Mesendoderm (in vitro differentiated cells): ENCODE data around the gene FAAP100.

Experiments
- DNase-seq: peaks from one replicate; pipeline ENCODE4 v3.0.0; 2013
- H2AK5ac ChIP-seq: 2 replicates; pipeline ENCODE4 v1.6.1; 2013; ENCODE audit warnings: low read length, inconsistent platforms
- H2BK120ac ChIP-seq: 2 replicates; pipeline ENCODE4 v1.6.1; 2013; ENCODE audit warnings: low read depth, mild to moderate bottlenecking, low read length, moderate library complexity, mixed read lengths
- H2BK15ac ChIP-seq: replicated peaks from 2 replicates; pipeline ENCODE4 v1.6.1; 2013; ENCODE audit warnings: low read depth, mild to moderate bottlenecking, moderate library complexity
- H2BK5ac ChIP-seq: 2 replicates; pipeline ENCODE4 v1.6.1; 2013; ENCODE audit warnings: low read length, inconsistent platforms
- H3K18ac ChIP-seq: 2 replicates; pipeline ENCODE4 v1.6.1; 2013; ENCODE audit warnings: mild to moderate bottlenecking, low read length, mixed read lengths
- H3K23ac ChIP-seq: one replicate; pipeline ENCODE4 v1.6.1; 2013; ENCODE audit warnings: low read length
- H3K27ac ChIP-seq: 2 replicates; pipeline ENCODE4 v1.5.1; 2013; ENCODE audit warnings: low read depth, mild to moderate bottlenecking, inconsistent platforms, low read length, moderate library complexity
- H3K27me3 ChIP-seq: 2 replicates; pipeline ENCODE4 v1.6.1; 2013; ENCODE audit warnings: low read length, control low read depth, mild to moderate bottlenecking, inconsistent platforms; ENCODE audit not compliant: insufficient read depth, poor library complexity
- H3K36me3 ChIP-seq: 2 replicates; pipeline ENCODE4 v1.6.1; 2013; ENCODE audit warnings: low read length, inconsistent platforms; ENCODE audit not compliant: control insufficient read depth, insufficient read depth
- H3K4ac ChIP-seq: one replicate; pipeline ENCODE4 v1.6.1; 2013; ENCODE audit warnings: low read depth, mild to moderate bottlenecking, low read length, moderate library complexity
- H3K4me1 ChIP-seq: 2 replicates; pipeline ENCODE4 v1.6.1; 2013; ENCODE audit warnings: low read depth, low read length, inconsistent platforms; ENCODE audit not compliant: control insufficient read depth
- H3K4me2 ChIP-seq: 2 replicates; pipeline ENCODE4 v1.6.1; 2013; ENCODE audit warnings: low read length
- H3K4me3 ChIP-seq: 2 replicates; pipeline ENCODE4 v1.5.1; 2013; ENCODE audit warnings: mild to moderate bottlenecking, low read length
- H3K56ac ChIP-seq: one replicate; pipeline ENCODE4 v1.6.1; 2013; ENCODE audit warnings: low read length
- H3K79me1 ChIP-seq: 2 replicates; pipeline ENCODE4 v1.6.1; 2013; ENCODE audit warnings: low read length, inconsistent platforms
- H3K79me2 ChIP-seq: 2 replicates; pipeline ENCODE4 v1.6.1; 2013; ENCODE audit warnings: mild to moderate bottlenecking, low read length; ENCODE audit not compliant: control insufficient read depth, insufficient read depth
- H3K9ac ChIP-seq: 2 replicates; pipeline ENCODE4 v1.6.1; 2013; ENCODE audit warnings: low read length, inconsistent platforms
- H4K5ac ChIP-seq: one replicate; pipeline ENCODE4 v1.6.1; 2013; ENCODE audit warnings: low read length
- H4K8ac ChIP-seq: one replicate; pipeline ENCODE4 v1.6.1; 2013; ENCODE audit warnings: low read depth, mild to moderate bottlenecking, control low read depth, low read length, moderate library complexity
- WGBS: extraction: QIAGEN DNeasy Blood & Tissue Kit; methylation state at CpG from one replicate; pipeline ENCODE4 v1.1.7; 2013; ENCODE audit warnings: low lambda C conversion rate, missing lambda C conversion rate; ENCODE audit not compliant: insufficient coverage; ENCODE audit errors: extremely low coverage; 5-methylcytosine and 5-hydroxymethylcytosine counted together

Gene FAAP100

DNA sequence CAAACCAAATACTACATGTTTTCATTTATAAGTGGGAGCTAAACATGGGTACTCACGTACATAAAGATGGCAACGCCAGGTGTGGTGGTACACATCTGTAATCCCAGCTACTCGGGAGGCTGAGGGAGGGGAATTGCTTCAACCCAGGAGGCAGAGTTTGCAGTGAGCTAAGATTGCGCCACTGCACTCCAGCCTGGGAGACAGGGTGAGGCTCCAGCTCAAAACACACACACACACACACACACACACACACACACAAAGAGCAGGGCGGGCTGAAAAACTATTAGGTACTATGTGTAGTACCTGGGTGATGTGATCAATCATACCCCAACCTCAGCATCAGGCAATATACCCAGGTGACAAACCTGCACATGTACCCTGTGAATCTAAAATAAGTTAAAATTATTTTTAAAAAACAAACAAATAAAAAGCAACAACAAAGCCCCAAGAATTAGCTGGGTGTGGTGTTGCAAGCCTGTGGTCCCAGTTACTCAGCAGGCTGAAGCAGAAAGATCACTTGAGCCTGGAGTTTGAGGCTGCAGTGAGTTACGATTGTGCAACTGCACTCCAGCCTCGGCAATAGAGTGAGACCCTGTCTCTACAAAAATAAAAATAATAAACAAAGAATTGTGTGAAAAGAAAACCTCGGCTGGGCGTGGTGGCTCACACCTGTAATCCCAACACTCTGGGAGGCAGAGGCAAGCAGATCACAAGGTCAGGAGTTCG is 11.9 kb upstream of the FAAP100 start:
- no peak overlapping the region for H2AK5ac ChIP-seq
- no peak overlapping the region for H4K8ac ChIP-seq
- no peak overlapping the region for H3K9ac ChIP-seq
- no peaks in the 10 kb centered on the region for H3K4me1 ChIP-seq
- H3K4me3 ChIP-seq, result no peak overlapping the region
- no peaks in the 10 kb centered on the region for H3K79me1 ChIP-seq
- no peak overlapping the region for H2BK120ac ChIP-seq
- no CpG with 5 or more reads among the region's 10 CpGs for WGBS
- no peak overlapping the region for H3K18ac ChIP-seq
- H3K79me2 ChIP-seq, result no peaks in the 10 kb centered on the region
- H3K23ac ChIP-seq, result no peak overlapping the region
- H3K27ac ChIP-seq, result no peak overlapping the region
- no peaks in the 10 kb centered on the region for H3K27me3 ChIP-seq
- H3K36me3 ChIP-seq, result peaks cover 22% of the 10 kb centered on the region
- H4K5ac ChIP-seq, result no peak overlapping the region
- no peak overlapping the region for H3K4ac ChIP-seq
- no peak overlapping the region for H3K56ac ChIP-seq
- DNase-seq, result no peak
- no peak overlapping the region for H3K4me2 ChIP-seq
- no peak overlapping the region for H2BK15ac ChIP-seq
- H2BK5ac ChIP-seq, result no peak overlapping the region

DNA sequence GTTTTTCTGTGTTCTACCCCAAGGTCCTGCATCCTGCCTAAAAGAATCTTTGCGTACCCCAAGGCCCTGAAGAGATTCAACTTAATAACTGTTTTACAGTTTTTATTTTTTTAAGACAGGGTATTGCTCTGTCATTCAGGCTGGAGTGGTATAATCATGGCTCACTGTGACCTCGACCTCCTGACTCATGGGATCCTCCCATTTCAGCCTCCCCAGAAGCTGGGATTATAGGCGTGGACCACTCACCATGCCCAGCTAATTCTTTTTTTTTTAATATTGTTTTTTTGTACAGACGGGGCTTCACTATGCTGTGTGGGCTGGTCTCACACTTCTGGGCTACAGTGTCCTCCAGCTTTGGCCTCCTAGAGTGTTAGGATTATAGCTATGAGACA is 9.3 kb upstream of the FAAP100 start:
- H3K27ac ChIP-seq, result no peak overlapping the region
- H3K79me1 ChIP-seq, result no peaks in the 10 kb centered on the region
- H2AK5ac ChIP-seq, result no peak overlapping the region
- no peak for DNase-seq
- H3K4me1 ChIP-seq, result no peaks in the 10 kb centered on the region
- no peak overlapping the region for H3K4ac ChIP-seq
- no peak overlapping the region for H3K4me3 ChIP-seq
- H3K9ac ChIP-seq, result no peak overlapping the region
- no peak overlapping the region for H2BK5ac ChIP-seq
- H2BK15ac ChIP-seq, result no peak overlapping the region
- no peak overlapping the region for H4K8ac ChIP-seq
- no CpG with 5 or more reads among the region's 4 CpGs for WGBS
- no peaks in the 10 kb centered on the region for H3K79me2 ChIP-seq
- H3K23ac ChIP-seq, result no peak overlapping the region
- no peak overlapping the region for H3K4me2 ChIP-seq
- no peak overlapping the region for H3K56ac ChIP-seq
- no peak overlapping the region for H3K18ac ChIP-seq
- peaks cover 16% of the 10 kb centered on the region for H3K36me3 ChIP-seq
- no peak overlapping the region for H2BK120ac ChIP-seq
- no peaks in the 10 kb centered on the region for H3K27me3 ChIP-seq
- no peak overlapping the region for H4K5ac ChIP-seq

DNA sequence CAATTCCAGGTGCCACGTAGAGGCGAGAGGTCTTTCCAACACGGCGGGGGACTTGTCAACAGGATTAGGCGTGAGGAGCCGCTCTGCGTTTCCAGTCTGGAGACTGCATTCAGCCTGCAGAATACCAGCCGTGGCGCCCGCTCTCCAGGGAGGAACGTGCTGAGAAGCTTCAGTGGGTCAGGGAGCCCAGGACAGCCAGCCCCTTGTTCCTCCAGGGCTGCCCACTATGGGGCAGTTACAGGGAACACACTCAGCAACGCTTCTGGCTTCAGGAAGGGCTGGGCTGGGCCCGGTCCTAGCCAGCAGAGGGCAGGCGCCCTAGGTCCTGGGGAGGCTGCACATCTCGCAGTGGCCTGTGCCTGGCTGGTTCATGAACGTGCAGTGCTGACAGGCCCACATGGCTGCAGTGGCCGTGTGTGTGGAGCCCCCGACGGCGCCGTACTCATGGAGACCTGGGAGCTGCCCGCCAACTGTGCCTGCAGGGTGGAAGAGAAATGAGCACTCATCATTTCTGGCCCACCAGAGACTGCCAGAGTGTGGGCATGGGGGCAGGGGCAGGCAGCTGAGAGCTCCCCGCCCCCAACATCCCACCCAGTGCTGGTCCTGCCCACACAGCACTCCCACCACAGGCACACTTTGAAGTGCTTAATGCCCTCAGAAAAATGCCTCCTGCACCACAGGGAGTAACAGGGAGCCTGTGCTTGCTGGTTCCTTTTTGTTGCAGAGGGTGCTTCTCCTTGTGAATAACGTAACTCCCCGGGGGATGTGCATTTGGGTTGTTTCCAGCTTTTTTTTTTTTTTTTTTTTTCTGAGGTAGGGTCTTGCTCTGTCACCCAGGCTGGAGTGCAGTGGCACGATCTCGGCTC is 7.0 kb upstream of the FAAP100 start:
- H3K27ac ChIP-seq, result no peak overlapping the region
- no peak overlapping the region for H3K18ac ChIP-seq
- H4K8ac ChIP-seq, result no peak overlapping the region
- H2BK120ac ChIP-seq, result no peak overlapping the region
- no peaks in the 10 kb centered on the region for H3K4me1 ChIP-seq
- DNase-seq, result peak; percentile 48
- H2BK15ac ChIP-seq, result no peak overlapping the region
- no peak overlapping the region for H3K4me2 ChIP-seq
- H3K27me3 ChIP-seq, result no peaks in the 10 kb centered on the region
- H3K79me1 ChIP-seq, result no peaks in the 10 kb centered on the region
- no peak overlapping the region for H3K23ac ChIP-seq
- H3K56ac ChIP-seq, result no peak overlapping the region
- no peak overlapping the region for H4K5ac ChIP-seq
- no peak overlapping the region for H3K4me3 ChIP-seq
- H3K79me2 ChIP-seq, result no peaks in the 10 kb centered on the region
- no peak overlapping the region for H2BK5ac ChIP-seq
- H3K9ac ChIP-seq, result no peak overlapping the region
- no peak overlapping the region for H3K4ac ChIP-seq
- peaks cover 8% of the 10 kb centered on the region for H3K36me3 ChIP-seq
- no CpG with 5 or more reads among the region's 27 CpGs for WGBS
- H2AK5ac ChIP-seq, result no peak overlapping the region

DNA sequence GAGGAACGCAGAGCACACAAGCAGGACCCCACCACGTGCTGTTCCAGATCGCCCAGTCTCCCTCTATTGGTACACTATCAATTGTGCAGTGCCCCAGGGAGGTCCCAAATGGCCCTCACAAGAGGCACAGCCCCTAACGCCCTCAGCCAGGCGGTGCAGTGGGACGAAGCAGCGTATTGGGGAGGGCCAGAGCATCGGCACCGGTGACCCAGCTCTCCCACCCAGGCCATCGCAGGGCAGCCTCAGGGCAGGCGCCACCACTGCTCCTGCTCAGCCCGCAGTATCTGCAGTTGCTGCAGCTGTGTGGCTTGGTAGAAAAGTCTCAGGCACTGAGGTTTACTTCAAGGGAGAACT is 5.9 kb upstream of the FAAP100 start:
- H3K56ac ChIP-seq, result no peak overlapping the region
- H3K27ac ChIP-seq, result no peak overlapping the region
- no peak overlapping the region for H3K4ac ChIP-seq
- H3K79me2 ChIP-seq, result no peaks in the 10 kb centered on the region
- no peaks in the 10 kb centered on the region for H3K79me1 ChIP-seq
- no peak overlapping the region for H2BK5ac ChIP-seq
- H2BK15ac ChIP-seq, result no peak overlapping the region
- no peak overlapping the region for H2BK120ac ChIP-seq
- no peak overlapping the region for H3K23ac ChIP-seq
- H3K9ac ChIP-seq, result no peak overlapping the region
- no peak overlapping the region for H2AK5ac ChIP-seq
- H3K4me1 ChIP-seq, result peaks cover 3% of the 10 kb centered on the region
- no peak overlapping the region for H4K8ac ChIP-seq
- no peak overlapping the region for H4K5ac ChIP-seq
- no peak overlapping the region for H3K4me3 ChIP-seq
- no peak overlapping the region for H3K18ac ChIP-seq
- DNase-seq, result no peak
- no peak overlapping the region for H3K4me2 ChIP-seq
- no CpG with 5 or more reads among the region's 12 CpGs for WGBS
- H3K36me3 ChIP-seq, result peaks cover 6% of the 10 kb centered on the region
- no peaks in the 10 kb centered on the region for H3K27me3 ChIP-seq

DNA sequence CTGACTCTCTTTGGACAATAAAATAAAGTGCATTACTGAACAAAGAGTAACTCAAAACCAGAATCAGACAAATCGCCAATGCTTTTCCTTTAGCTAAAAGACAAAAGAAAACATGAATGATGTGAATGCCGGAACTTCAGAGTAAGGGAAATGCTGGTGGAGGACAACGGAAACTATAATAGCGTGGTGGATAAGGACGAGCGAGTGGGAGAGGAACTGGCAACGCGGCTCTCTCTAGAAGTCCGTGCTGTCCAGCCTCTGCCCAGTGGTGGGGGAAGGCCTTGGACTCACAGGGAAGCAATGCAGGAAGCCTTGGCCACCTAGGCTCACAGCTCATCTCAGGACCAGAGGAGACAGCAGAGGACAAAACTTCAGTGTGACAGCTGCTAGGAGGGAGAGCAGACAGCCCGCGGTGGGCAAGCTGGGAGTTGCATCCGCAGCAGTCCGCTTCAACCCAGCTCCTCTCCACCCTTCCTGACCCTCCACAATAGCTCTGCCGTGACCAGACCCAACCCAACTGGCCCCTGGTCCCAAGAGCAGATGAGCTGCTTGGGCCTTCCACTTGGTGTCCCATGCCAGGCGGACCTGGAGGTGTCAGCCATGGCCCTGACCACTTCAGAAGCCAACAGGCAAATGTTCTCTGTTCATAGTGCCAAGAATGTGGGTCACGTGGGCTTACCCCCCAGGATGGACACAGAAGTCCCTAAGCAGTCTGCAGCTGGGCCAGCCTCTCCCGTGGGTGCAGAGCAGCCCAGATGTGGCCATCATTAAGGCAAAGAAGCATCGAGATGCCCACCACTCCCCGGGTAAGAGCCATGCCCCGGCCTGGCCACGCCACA is 5.3 kb upstream of the FAAP100 start:
- Histone ChIP-seq H3K18ac (no peak overlapping the region), H2BK120ac (no peak overlapping the region), H3K36me3 (peaks cover 6% of the 10 kb centered on the region), H2AK5ac (no peak overlapping the region), H2BK5ac (no peak overlapping the region), H3K4me2 (no peak overlapping the region), H3K23ac (no peak overlapping the region), H3K79me2 (no peaks in the 10 kb centered on the region), H3K27ac (no peak overlapping the region), H3K4me1 (peaks cover 3% of the 10 kb centered on the region), H3K79me1 (no peaks in the 10 kb centered on the region), H4K8ac (no peak overlapping the region), H3K27me3 (no peaks in the 10 kb centered on the region), H2BK15ac (no peak overlapping the region), H3K9ac (no peak overlapping the region), H3K4ac (no peak overlapping the region), H4K5ac (no peak overlapping the region), H3K56ac (no peak overlapping the region), H3K4me3 (no peak overlapping the region)
- no CpG with 5 or more reads among the region's 21 CpGs for WGBS
- no peak for DNase-seq
